HG03442 (cell line): Measurements from ENCODE around the gene ZNF83.
"Not testable (repeated sequence)": the region's sequence is repeated elsewhere in the genome, so short reads cannot be mapped to it uniquely, and the experiment has no call there.

ENCODE experiments used
- ATAC-seq: cut with Tn5 transposase; IDR thresholded peaks from one replicate; pipeline ENCODE4 v1.9.1; 2021; ENCODE audit warnings: mild to moderate bottlenecking, moderate library complexity; ENCODE audit not compliant: unreplicated experiment

ZNF83 gene

DNA sequence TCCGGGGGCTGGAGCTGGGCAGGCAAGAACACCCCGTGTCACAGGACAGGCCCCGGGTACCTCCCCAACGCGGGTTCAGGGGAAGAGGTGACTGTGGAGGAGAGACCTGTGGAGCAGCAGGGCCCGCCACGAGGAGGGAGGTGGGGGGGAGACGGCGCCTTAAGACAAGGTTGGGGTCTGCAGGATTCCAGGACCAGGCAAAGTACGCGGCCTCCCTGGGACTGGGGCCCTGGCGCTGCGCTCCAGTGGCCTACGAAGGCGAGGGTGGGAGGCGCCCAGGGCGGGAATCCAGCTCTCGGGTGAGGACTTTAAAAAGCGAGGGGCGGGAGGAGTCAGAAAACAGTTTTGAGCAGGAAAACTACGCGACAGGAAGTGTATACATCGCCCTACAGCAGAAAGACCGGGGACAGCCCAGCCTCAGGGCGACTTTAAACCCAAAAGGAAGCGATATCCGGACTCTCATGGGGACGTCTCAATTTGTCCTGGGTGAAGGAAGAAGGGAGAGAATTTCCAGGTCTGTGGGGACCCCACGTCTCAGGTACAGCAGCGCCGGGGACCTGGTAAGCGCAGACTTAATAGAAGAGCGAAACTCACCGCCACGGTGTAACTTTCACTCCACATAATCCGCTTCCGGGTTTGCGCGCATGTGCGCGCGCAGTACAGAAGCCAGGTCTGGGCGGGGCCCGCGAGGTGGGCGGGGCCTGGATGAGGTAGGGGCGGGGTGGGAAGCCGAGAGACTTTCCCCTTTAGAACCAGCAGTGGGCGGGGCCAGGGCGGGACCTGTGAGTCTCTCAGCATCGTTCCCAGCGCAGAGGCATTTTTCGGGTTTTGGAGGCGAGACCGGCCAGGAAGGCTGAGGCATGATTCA lies at the start of gene ZNF83:
Gene ZNF83 (minus strand): TSS at position 638 of the 868 bp plus-strand sequence.
- ATAC-seq = peak; percentile 86

DNA sequence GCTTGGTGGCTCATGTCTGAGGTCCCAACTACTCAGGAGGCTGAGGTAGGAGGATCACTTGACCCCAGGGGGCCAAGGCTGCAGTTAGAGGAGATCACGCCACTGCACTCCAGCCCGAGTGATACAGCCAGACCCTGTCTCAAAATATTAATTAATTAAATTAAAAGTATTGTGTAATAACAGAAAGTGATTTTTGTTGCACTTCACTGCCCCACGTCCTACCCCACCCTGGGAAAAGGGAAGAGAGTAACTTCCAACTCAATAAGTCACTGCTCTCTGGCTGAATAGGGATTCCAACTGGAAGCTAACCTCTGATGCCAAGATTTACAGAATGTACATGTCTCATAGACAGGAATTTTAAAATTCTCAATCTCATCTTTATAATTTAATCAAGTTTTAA lies 49.5 kb upstream of the ZNF83 start:
- no peak for ATAC-seq

- ATAC-seq = no peak
These were observed 47.7 kb upstream of the ZNF83 start for GRCh38 chr19:52685811-52686210.

DNA sequence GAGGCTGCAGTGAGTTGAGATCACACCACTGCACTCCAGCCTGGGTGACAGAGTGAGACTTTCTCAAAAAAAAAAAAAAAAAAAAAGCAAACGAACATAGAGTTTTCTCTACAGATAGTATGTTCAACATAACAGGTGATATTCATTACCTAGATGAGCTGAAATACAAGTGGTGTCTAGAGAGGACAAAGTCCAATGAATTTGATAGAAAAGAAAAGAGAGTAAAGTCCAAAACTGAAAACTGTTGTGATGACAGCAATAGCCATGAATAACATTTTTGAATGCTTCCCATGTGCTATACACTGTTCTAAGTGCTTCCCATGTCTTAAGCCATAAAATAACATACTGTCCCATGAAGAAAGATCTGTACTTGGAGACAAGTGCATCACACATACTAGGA lies 43.1 kb upstream of the ZNF83 start:
- ATAC-seq = not testable (repeated sequence)

DNA sequence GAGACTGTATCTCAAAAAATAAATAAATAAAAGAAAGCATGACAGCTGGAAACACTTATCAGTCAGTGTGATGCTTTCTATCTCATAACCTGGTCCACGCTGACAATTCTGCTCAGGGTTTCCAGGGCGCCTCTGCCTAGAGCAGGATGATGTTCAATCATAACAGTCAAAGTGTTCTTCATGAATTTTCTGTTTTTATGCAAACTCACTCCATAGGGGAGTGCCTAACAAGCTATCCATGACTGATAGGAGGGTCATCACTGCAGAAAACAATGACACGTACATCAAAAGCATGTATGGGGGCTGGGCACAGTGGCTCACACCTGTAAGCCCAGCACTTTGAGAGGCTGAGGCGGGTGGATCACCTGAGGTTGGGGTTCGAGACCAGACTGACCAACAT lies 41.4 kb upstream of the ZNF83 start:
- no peak for ATAC-seq

DNA sequence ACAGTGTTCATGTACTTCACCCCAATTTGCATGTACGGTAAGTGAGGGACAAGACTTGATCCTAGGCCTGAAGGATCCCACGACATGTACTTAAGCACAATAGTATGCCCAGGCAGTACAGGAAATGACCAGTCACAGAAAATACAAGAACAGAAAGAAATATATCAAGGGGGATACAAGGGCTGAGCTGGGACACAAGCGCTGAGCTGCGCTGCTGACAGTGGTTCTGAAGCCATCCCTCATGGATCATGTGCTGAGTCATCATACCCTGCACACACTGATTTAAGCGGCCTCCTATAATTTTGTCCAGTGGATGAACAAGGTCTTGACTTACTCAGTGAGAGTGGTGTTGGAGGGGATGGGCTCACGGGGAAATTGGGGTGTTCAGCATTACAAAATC lies 37.1 kb upstream of the ZNF83 start:
- not testable (repeated sequence) for ATAC-seq

DNA sequence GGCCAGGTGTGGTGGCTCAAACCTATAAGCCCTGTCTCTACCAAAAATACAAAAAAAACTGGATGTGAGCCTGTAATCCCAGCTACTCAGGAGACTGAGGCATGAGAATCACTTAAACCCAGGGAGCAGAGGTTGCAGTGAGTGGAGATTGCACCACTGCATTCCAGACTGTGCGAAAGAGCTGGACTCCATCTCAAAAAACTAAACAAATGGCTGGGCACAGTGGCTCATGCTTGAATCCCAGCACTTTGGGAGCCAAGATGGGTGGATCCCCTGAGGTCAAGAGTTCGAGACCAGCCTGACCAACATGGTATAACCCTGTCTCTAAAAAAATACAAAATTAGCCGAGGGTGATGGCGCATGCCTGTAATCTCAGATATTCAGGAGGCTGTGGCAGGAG lies 34.9 kb upstream of the ZNF83 start:
- no peak for ATAC-seq

DNA sequence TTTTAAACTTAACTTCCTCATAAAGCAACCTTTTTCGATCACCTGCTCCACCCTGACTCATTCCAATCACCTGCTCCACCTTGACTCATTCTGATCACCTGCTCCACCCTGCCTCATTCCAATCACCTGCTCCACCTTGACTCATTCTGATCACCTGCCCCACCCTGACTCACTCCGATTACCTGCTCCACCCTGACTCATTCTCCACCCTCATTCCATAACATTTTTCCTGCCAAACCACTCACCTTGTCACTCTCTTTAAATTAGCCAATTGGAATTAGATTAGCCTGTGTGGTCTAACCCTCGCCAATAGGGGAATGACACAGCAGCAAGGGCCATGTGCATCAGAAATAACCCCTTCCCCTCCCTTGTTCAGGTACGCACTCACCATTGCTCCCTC lies 31.9 kb upstream of the ZNF83 start:
- ATAC-seq = no peak

GRCh38 chr19:52669586-52669985 lies 31.4 kb upstream of the ZNF83 start:
- no peak for ATAC-seq

- ATAC-seq = no peak
These were observed 29.8 kb upstream of the ZNF83 start for GRCh38 chr19:52667972-52668371.

DNA sequence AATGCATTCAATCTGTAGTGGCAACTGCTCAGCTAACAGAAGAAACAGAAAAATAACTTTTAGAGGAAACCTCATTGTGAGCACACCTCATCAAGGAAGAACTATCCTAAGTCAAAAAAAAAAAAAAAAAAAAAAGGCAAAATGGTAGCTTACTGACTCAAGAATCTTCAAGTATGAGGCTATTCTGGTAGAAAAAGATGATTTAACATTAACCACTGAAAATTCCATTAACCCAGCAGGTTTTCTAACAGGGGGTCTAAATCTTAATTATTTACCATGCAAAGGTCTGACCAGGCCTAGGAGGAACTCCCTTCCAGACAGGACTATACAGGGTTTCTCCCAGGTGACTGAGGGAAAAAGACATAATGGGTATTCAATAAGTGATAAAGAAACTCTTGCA lies 28.4 kb upstream of the ZNF83 start:
- ATAC-seq = no peak

GRCh38 chr19:52665529-52665928 lies 27.4 kb upstream of the ZNF83 start:
- no peak for ATAC-seq

DNA sequence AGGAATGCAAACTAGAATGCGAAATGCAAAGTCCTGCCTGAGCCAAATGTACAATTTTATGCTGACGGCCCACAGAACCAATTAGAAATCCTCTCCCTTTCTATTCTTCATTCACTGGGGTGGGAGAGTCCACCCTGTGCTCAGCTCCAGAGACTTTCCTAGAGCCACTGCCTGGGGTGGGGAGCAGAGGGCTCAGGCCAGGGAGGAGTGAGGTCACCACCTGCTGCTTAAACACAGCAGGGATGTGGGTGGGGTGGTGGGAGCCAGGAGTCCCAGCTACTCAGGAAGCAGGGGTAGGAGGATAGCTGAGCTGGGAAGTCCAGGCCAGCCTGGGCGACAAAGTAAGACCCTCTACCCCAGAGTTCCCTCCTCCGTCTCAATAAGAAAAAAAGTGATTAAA lies 26.9 kb upstream of the ZNF83 start:
- no peak for ATAC-seq

GRCh38 chr19:52664461-52664860 lies 26.3 kb upstream of the ZNF83 start:
- no peak for ATAC-seq

DNA sequence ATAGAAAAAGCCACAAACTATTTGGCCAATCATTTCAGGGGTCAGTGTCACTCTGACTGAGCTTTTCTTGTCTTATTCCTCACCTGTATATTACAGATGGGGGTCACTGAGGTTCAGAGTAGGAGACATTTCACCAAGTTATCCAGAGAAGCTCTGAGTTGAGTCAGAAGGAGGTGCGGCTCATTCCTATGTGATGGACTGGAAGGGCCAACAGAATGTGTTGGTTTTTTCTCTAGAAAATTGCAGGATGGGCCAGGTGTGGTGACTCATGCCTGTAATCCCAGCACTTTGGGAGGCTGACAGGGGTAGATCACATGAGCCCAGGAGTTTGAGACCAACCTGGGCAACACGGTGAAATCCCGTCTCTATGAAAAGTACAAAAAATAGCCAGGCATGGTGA lies 24.5 kb upstream of the ZNF83 start:
- no peak for ATAC-seq

DNA sequence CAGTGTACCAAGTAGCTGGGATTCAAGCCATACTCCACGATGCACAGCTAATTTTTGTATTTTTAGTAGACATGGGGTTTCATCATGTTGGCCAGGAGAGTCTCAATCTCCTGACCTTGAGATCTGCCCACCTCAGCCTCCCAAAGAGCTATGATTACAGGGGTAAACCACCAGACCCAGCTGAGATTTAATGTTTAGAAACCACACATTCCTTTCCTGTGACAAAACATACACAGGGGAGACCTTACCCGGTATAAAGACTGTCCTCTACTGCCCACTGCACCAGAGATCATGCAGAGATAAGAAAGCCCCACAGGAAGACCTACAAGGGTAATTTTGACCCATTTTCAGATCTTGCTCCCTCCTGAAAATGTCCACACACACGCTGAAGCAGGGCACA lies 22.8 kb upstream of the ZNF83 start:
- ATAC-seq = no peak

DNA sequence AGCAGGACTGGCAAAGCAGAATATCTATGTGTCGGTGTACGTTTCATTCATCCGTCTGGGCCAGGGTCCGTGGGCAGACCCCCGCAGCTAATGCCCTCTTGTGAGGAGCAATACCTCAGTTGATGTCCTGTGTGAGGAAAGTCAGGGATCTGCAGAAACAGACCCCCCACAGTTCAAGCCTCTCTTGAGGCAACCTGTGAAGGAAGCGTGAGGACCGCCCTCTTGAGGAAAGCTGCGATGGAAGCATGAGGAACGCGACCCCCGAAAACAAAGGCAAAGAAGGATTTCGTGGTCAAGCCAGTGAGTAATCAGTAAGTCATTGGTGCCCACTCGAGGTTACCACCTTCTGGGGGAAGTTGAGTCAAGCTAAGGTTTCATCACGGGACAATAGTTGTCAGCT lies 20.9 kb upstream of the ZNF83 start:
- ATAC-seq = no peak

DNA sequence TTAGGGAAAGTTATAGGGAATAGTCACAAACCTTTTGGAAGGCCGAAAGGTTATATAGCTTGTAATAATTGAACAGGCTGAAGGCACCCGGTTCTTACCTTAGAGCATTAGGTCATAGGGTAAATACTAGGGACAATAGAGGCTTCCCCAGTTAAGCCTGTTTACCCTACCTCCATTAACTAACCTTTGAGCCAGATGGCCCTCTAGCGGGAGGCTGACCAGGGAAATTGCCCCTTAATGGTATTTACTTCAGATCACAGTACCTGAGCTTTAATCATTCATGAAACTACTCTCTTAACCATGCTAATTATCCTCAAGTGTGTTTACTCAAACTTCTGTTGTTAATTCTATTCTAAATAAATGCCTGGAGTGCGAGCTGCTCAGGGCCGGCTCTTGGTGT lies 20.4 kb upstream of the ZNF83 start:
- no peak for ATAC-seq

- no peak for ATAC-seq
These were observed 15.0 kb upstream of the ZNF83 start for GRCh38 chr19:52653161-52653560.

GRCh38 chr19:52651956-52652355 lies 13.8 kb upstream of the ZNF83 start:
- no peak for ATAC-seq

- no peak for ATAC-seq
These were observed 10.3 kb upstream of the ZNF83 start for GRCh38 chr19:52648336-52649016.

DNA sequence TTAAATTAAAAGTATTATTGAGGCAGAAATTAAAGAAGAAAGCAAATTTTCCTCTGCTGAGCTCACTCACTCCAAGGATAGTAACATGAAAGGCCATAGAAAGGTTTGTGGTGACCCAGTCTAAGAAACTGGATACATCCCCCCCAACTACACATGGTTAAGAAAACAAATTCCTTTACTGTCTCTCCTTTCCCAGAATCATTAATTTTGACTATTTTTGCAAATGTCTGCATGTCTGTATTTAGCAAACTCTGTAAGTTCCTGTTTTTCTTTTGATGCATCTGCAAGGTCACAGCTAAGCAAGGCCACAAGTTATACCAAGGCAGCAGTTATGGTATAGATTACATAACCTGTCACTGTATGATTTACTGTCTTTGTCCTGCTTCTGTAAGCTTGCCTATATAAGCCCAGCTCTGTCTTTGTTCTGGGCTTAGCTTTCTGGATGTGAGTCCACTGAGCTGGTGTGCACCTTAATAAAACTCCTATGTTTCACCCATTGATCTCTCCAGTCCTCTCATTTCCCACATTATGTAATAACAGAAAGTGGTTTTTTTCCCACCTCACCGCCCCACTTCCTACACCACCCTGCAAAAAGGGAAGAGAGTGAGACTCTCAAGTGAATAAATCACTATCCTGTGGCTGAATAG lies 8.5 kb upstream of the ZNF83 start:
- ATAC-seq = no peak
